Measurements from ENCODE around the gene DOK1.

The DOK1 gene

GRCh38 chr2:74553892-74554819 lies at the start of gene DOK1, which contains the start of gene LOXL3:
TSS of gene DOK1 (plus strand) at chr2:74554720. CDS start at chr2:74554755, 35 bp downstream.
TSS of gene LOXL3 (minus strand) at chr2:74553942. CDS start at chr2:74552634, 1,308 bp downstream.
- peak in 51 of 56 donors; percentile 16 to 83 (median 55) for DNase-seq

- no peak for DNase-seq
Observed at GRCh38 chr2:74505448-74506246, 48.9 kb upstream of the DOK1 start.

- DNase-seq: peak; percentile 68 to 99 (median 95)
Observed at GRCh38 chr2:74507145-74507925, 47.2 kb upstream of the DOK1 start, which contains the start of gene PCGF1. TSS of gene PCGF1 (minus strand) at chr2:74507695. CDS start at chr2:74507668, 27 bp downstream.

GRCh38 chr2:74507926-74508520 lies 46.5 kb upstream of the DOK1 start:
- DNase-seq: peak in 29 of 56 donors; percentile 5 to 63 (median 40)

- DNase-seq: no peak
Observed at GRCh38 chr2:74510272-74510671, 44.2 kb upstream of the DOK1 start.

GRCh38 chr2:74511104-74511989 lies 43.2 kb upstream of the DOK1 start:
- no peak for DNase-seq

GRCh38 chr2:74512744-74513604 lies 41.5 kb upstream of the DOK1 start:
- no peak for DNase-seq

GRCh38 chr2:74513605-74514367 lies 40.7 kb upstream of the DOK1 start:
- no peak for DNase-seq

GRCh38 chr2:74514368-74515270 lies 39.9 kb upstream of the DOK1 start, which contains the start of gene TLX2:
TSS of gene TLX2 (plus strand) at chr2:74514450. CDS start at chr2:74514807, 357 bp downstream.
- no peak for DNase-seq

- DNase-seq: no peak
Observed at GRCh38 chr2:74515271-74515980, 39.1 kb upstream of the DOK1 start.

- peak in 33 of 56 donors; percentile 3 to 60 (median 13) for DNase-seq
Observed at GRCh38 chr2:74515981-74516633, 38.4 kb upstream of the DOK1 start.

GRCh38 chr2:74516650-74517049 lies 37.9 kb upstream of the DOK1 start:
- no peak for DNase-seq

GRCh38 chr2:74522516-74522915 lies 32.0 kb upstream of the DOK1 start:
- no peak for DNase-seq

GRCh38 chr2:74524005-74524404 lies 30.5 kb upstream of the DOK1 start:
- no peak for DNase-seq

All from nucleus accumbens (tissue), 56 donors.